Measurements from ENCODE around the gene GFER. TPM values are rescaled to one million over a fixed set of nuclear protein-coding genes. Genes with fewer than 3 reads are reported as not detected.

The GFER gene
- total and polyA plus RNA-seq, 4 donors = 7.4 to 28.4 (median 15.1) TPM

- H3K9ac ChIP-seq (ENCODE audit: low read depth in 1 of 2, low read length in 2 of 2) = peak overlapping the region in 1 of 2 donors; percentile 36
- peak overlapping the region; percentile 46 to 49 for H3K27ac ChIP-seq (ENCODE audit: low read depth in 1 of 2, low read length in 2 of 2)
- no peaks in the 10 kb centered on the region for H3K36me3 ChIP-seq (ENCODE audit: control insufficient read depth in 4 of 4, insufficient read depth in 3 of 4, low read depth in 1 of 4, low read length in 3 of 4)
- 82% methylated on average over 16 of the region's 16 CpGs for WGBS
- no peaks in the 10 kb centered on the region for H3K9me3 ChIP-seq (ENCODE audit: control insufficient read depth in 4 of 4, low read length in 3 of 4)
- no peaks in the 10 kb centered on the region for H3K27me3 ChIP-seq (ENCODE audit: control insufficient read depth in 4 of 4, insufficient read depth in 4 of 4, low read length in 3 of 4)
- DNase-seq (ENCODE audit: low spot score) = no peak
- peaks cover 24 to 70% (median 55%) of the 10 kb centered on the region in 4 donors for H3K4me1 ChIP-seq (ENCODE audit: control insufficient read depth in 4 of 4, insufficient read depth in 4 of 4, low read length in 3 of 4)
- TF ChIP-seq NR2F2 (IDR thresholded peaks at IDR 0.05) (no peak), SP1 (IDR thresholded peaks at IDR 0.05) (no peak), HNF4A (conservative IDR thresholded peaks at IDR 0.05) (no peak), CTCF (IDR thresholded peaks at IDR 0.05; ENCODE audit: low read depth, low read length, missing input control) (no peak), GABPA (IDR thresholded peaks at IDR 0.05 in 1 of 2, conservative IDR thresholded peaks at IDR 0.05 in 1 of 2) (no peak), FOXA1 (IDR thresholded peaks at IDR 0.05) (no peak), RXRA (IDR thresholded peaks at IDR 0.05) (no peak)
- peak overlapping the region in 2 of 3 donors; percentile 46 to 89 for H3K4me3 ChIP-seq (ENCODE audit: low read depth in 1 of 3, low read length in 3 of 3)
Measured at GRCh38 chr16:2025878-2026460, 42.0 kb downstream of the GFER start.

GRCh38 chr16:2026461-2027023 is 42.5 kb downstream of the GFER start, which contains the start of gene NHERF2:
Gene NHERF2 (plus strand): TSS chr16:2026902. CDS start chr16:2027006, 104 bp downstream.
- Histone ChIP-seq H3K27me3 (ENCODE audit: control insufficient read depth in 4 of 4, insufficient read depth in 4 of 4, low read length in 3 of 4) (no peaks in the 10 kb centered on the region), H3K4me1 (ENCODE audit: control insufficient read depth in 4 of 4, insufficient read depth in 4 of 4, low read length in 3 of 4) (peaks cover 24 to 76% (median 60%) of the 10 kb centered on the region in 4 donors)

More at GRCh38 chr16:2026461-2027023, 42.5 kb downstream of the GFER start, which contains the start of gene NHERF2:
- 6% methylated on average over 59 of the region's 59 CpGs for WGBS
- DNase-seq (ENCODE audit: low spot score) = no peak
- Histone ChIP-seq H3K9ac (ENCODE audit: low read depth in 1 of 2, low read length in 2 of 2) (peak within 1 kb of the TSS; percentile 64 to 94), H3K9me3 (ENCODE audit: control insufficient read depth in 4 of 4, low read length in 3 of 4) (no peaks in the 10 kb centered on the region), H3K4me3 (ENCODE audit: low read depth in 1 of 3, low read length in 3 of 3) (peak within 1 kb of the TSS; percentile 89 to 99 (median 89)), H3K36me3 (ENCODE audit: control insufficient read depth in 4 of 4, insufficient read depth in 3 of 4, low read depth in 1 of 4, low read length in 3 of 4) (no peaks in the 10 kb centered on the region), H3K27ac (ENCODE audit: low read depth in 1 of 2, low read length in 2 of 2) (peak within 1 kb of the TSS; percentile 49 to 65)
- TF ChIP-seq RXRA (IDR thresholded peaks at IDR 0.05) (no peak), EGR1 (IDR thresholded peaks at IDR 0.05; ENCODE audit: low read depth in 2 of 2) (no peak), GABPA (IDR thresholded peaks at IDR 0.05 in 1 of 2, conservative IDR thresholded peaks at IDR 0.05 in 1 of 2) (no peak), ZBTB33 (IDR thresholded peaks at IDR 0.05) (no peak), SP1 (IDR thresholded peaks at IDR 0.05) (no peak), HNF4A (conservative IDR thresholded peaks at IDR 0.05) (no peak), MAX (IDR thresholded peaks at IDR 0.05) (no peak), CTCF (IDR thresholded peaks at IDR 0.05; ENCODE audit: low read depth, low read length, missing input control) (no peak), FOXA1 (IDR thresholded peaks at IDR 0.05) (no peak), HNF4G (IDR thresholded peaks at IDR 0.05) (no peak)
